Esophagus (tissue), 2 donors: ENCODE results near the gene FUBP1. TPM values are rescaled to one million over a fixed set of nuclear protein-coding genes. Genes with fewer than 3 reads are reported as not detected.
"Not testable (repeated sequence)": the region's sequence is repeated elsewhere in the genome, so short reads cannot be mapped to it uniquely, and the experiment has no call there.

Source experiments
- H3K27ac ChIP-seq, 2 donors: one replicate each; pipeline ENCODE4 v1.5.1; 2013; ENCODE audit warnings: low read depth in 2 of 2, mild to moderate bottlenecking in 2 of 2, inconsistent platforms in 1 of 2, low read length in 1 of 2, moderate library complexity in 1 of 2
- H3K27me3 ChIP-seq, 2 donors: one replicate each; pipeline ENCODE4 v1.6.1; 2013; ENCODE audit warnings: low read length in 2 of 2, control low read depth in 1 of 2, mild to moderate bottlenecking in 1 of 2; ENCODE audit not compliant: insufficient read depth in 2 of 2, control insufficient read depth in 1 of 2
- H3K36me3 ChIP-seq, 2 donors: one replicate each; pipeline ENCODE4 v1.6.1; 2013; ENCODE audit warnings: low read length in 1 of 2; ENCODE audit not compliant: control insufficient read depth in 2 of 2, insufficient read depth in 2 of 2
- H3K4me1 ChIP-seq, 2 donors: one replicate each; pipeline ENCODE4 v1.6.1; 2013; ENCODE audit warnings: low read length in 1 of 2; ENCODE audit not compliant: control insufficient read depth in 2 of 2, insufficient read depth in 2 of 2
- H3K4me3 ChIP-seq, 2 donors: one replicate each; pipeline ENCODE4 v1.5.1; 2013; ENCODE audit warnings: low read length in 2 of 2, mild to moderate bottlenecking in 2 of 2, low read depth in 1 of 2, moderate library complexity in 1 of 2
- H3K9me3 ChIP-seq, 2 donors: one replicate each; pipeline ENCODE4 v1.6.1; 2013; ENCODE audit warnings: mild to moderate bottlenecking in 2 of 2, low read depth in 1 of 2, low read length in 1 of 2, moderate library complexity in 1 of 2; ENCODE audit not compliant: control insufficient read depth in 2 of 2, insufficient read depth in 1 of 2
- WGBS, 2 donors: extraction: QIAGEN DNeasy Blood & Tissue Kit; methylation state at CpG; one replicate each; pipeline ENCODE4 v1.1.7; 2013; 5-methylcytosine and 5-hydroxymethylcytosine counted together
- polyA plus RNA-seq, 2 donors: library from polyadenylated mRNA; stranded (reverse); fragments of 200-250 nt; gene quantifications; one replicate each; pipeline ENCODE4 v1.2.3, GENCODE V29; 2013
- donor health status: healthy with polysubstance abuse.
- donor health status: Bipolar disorder and iron deficiency.

Gene FUBP1, protein sequence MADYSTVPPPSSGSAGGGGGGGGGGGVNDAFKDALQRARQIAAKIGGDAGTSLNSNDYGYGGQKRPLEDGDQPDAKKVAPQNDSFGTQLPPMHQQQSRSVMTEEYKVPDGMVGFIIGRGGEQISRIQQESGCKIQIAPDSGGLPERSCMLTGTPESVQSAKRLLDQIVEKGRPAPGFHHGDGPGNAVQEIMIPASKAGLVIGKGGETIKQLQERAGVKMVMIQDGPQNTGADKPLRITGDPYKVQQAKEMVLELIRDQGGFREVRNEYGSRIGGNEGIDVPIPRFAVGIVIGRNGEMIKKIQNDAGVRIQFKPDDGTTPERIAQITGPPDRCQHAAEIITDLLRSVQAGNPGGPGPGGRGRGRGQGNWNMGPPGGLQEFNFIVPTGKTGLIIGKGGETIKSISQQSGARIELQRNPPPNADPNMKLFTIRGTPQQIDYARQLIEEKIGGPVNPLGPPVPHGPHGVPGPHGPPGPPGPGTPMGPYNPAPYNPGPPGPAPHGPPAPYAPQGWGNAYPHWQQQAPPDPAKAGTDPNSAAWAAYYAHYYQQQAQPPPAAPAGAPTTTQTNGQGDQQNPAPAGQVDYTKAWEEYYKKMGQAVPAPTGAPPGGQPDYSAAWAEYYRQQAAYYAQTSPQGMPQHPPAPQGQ
- polyA plus RNA-seq, result 10 to 100 TPM; 25.7 to 38.6 TPM

DNA sequence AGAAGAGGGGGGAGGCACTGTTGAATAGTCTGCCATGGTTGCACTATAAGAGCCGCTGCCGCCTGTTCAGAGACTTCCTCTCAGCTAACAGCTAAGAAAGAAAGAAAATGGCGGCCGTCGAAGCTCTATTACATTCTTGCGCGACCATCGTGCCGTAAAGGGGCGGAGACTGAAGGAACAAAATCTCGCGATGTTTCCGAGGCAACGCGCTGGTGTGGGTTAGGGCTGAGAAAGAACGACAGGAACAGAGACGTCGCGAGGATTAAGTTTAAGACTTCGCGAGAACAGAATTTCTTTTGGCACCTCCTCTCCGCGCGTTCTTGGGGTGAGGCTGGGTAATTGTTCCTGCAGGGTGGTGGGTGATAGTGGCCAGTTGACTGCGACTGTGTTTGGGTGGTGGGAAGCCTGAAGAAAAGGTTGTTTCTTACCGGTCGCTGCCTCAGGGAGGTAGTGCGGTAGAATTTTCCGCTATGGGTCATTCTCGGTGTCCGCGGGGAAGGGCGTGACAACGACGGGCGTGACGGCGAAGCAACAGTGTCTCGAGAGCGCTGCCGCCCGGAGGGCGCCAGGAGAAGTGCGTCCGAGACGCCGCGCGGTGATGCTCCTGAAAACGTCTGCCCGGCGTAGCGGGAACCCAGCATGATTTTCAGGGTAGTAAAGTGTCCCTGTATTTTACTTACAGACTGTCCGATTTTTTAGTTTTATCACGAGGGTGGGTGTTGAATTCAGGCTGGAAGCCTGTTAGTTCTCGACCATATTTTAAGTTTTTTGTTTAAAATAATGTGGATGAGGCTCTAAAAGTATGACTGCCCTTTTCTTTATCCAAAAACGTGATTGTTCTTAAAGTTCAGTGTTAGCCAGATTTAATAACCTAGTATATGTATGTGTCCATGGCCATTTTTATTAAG, at the start of gene FUBP1:
Gene FUBP1, minus strand, starts transcription at position 104 of the 908 bp plus-strand sequence. Its CDS starts 68 bp downstream, at position 36.
- WGBS, 2 donors, result 0% methylated on average over 57 of the region's 57 CpGs

DNA sequence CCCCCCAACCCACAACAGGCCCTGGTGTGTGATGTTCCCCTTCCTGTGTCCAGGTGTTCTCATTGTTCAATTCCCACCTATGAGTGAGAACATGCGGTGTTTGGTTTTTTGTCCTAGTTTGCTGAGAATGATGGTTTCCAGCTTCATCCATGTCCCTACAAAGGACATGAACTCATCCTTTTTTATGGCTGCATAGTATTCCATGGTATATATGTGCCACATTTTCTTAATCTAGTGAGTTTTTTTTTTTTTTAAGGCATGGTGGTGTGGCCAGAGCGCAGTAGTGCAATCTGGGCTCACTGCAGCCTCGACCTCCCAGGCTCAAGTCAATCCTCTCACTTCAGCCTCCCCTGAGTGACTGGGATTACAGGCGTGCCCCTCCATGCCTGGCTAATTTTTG, 42.3 kb upstream of the FUBP1 start:
- H3K4me3 ChIP-seq, H3K4me1 ChIP-seq, H3K27me3 ChIP-seq, H3K27ac ChIP-seq, H3K36me3 ChIP-seq, H3K9me3 ChIP-seq: not testable (repeated sequence)
- 95 to 96% methylated on average over 4 of the region's 4 CpGs for WGBS, 2 donors

More for the DNA sequence above, at the start of gene FUBP1:
- Histone ChIP-seq H3K27me3 (no peaks in the 10 kb centered on the region), H3K4me1 (peaks cover 0 to 3% of the 10 kb centered on the region in 2 donors), H3K4me3 (peak within 1 kb of the TSS; percentile 63 to 98), H3K9me3 (no peaks in the 10 kb centered on the region), H3K36me3 (no peaks in the 10 kb centered on the region), H3K27ac (peak within 1 kb of the TSS; percentile 92 to 100)

DNA sequence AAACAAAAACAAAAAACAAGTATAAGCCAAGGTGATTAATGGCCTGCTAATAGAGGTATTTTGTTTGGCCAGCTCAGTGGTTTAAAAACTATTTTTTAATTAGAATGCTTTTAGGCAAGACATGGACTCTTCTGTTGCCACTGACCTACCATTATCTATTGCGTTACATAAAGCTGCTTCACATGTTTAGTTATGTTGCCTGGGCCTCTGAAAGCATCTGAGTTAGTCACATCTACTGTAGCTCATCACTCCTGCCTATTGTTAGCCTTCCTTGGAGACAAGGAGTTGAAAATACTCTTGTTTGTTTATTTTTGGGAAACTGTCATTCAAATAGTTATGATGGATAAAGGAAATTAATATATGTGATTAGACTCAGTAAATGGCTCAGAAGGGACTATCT, 40.2 kb upstream of the FUBP1 start:
- H3K27ac ChIP-seq, result no peak overlapping the region
- H3K27me3 ChIP-seq, result no peaks in the 10 kb centered on the region
- no peaks in the 10 kb centered on the region for H3K9me3 ChIP-seq
- 87 to 100% methylated on average over 1 of the region's 1 CpG for WGBS, 2 donors
- no peaks in the 10 kb centered on the region for H3K36me3 ChIP-seq
- no peak overlapping the region for H3K4me3 ChIP-seq
- H3K4me1 ChIP-seq, result no peaks in the 10 kb centered on the region

DNA sequence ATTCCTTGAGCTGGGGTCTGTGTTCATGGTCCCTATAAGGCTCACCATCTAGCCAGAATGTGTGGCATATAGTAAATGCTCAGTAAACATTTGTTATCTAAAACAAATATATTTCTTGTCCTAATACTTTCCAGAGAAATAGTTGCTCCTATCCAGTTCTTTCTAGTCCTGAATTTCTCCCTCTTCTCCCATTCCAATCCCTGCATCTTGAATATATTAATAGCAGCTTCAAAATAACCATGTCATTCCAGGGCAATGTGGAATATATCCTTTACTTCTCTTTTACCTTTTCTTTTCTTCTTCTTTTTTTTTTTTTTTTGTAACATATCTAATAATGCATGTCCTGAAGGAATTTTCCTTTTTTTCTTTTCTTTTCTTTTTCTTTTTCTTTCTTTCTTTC, 36.3 kb upstream of the FUBP1 start:
- H3K9me3 ChIP-seq, result no peaks in the 10 kb centered on the region
- H3K4me3 ChIP-seq, result no peak overlapping the region
- no peaks in the 10 kb centered on the region for H3K4me1 ChIP-seq
- H3K27ac ChIP-seq, result no peak overlapping the region
- H3K27me3 ChIP-seq, result no peaks in the 10 kb centered on the region
- no peaks in the 10 kb centered on the region for H3K36me3 ChIP-seq

DNA sequence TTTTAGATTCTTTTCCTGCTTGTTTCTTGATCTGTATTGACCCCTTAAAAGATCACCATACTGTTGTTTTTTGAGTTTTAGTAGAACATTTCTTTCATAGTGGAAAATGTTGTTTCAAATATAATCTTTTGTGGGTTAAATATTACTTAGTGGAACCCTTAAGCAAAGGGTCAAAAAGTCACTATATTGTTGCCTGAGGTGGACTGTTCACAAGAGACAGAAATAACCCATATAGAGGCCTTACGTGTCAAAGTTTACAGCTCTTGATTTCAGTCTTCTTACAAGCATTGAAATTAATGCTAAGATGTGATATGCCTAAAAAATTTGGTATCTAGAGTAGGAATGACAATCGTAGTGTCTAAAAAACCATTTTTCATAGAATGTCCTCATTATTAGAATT, 32.2 kb upstream of the FUBP1 start:
- no peaks in the 10 kb centered on the region for H3K4me1 ChIP-seq
- no peak overlapping the region for H3K27ac ChIP-seq
- no peaks in the 10 kb centered on the region for H3K9me3 ChIP-seq
- 80 to 83% methylated on average over 2 of the region's 2 CpGs for WGBS, 2 donors
- no peaks in the 10 kb centered on the region for H3K36me3 ChIP-seq
- H3K27me3 ChIP-seq, result no peaks in the 10 kb centered on the region
- no peak overlapping the region for H3K4me3 ChIP-seq

DNA sequence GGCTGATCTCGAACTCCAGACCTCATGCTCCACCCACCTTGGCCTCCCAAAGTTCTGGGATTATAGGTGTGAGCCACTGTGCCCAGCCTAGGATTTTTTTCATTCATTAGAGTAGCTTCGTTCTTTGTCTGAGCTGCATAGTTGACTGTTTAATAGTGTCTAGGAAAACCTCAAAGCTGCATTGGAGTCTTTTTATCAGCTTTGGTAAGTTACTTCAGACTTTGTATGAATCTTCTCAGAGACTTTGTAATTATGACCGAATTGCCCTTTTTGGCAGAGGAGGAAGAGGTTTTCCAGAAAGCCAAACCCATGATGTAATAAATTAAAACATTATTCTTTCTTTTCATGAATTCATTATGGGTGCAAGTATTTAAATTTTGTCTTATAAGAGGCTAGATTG, 31.0 kb upstream of the FUBP1 start:
- no peak overlapping the region for H3K4me3 ChIP-seq
- no peak overlapping the region for H3K27ac ChIP-seq
- no peaks in the 10 kb centered on the region for H3K36me3 ChIP-seq
- H3K4me1 ChIP-seq, result no peaks in the 10 kb centered on the region
- H3K9me3 ChIP-seq, result no peaks in the 10 kb centered on the region
- 65 to 66% methylated on average over 3 of the region's 3 CpGs for WGBS, 2 donors
- no peaks in the 10 kb centered on the region for H3K27me3 ChIP-seq

DNA sequence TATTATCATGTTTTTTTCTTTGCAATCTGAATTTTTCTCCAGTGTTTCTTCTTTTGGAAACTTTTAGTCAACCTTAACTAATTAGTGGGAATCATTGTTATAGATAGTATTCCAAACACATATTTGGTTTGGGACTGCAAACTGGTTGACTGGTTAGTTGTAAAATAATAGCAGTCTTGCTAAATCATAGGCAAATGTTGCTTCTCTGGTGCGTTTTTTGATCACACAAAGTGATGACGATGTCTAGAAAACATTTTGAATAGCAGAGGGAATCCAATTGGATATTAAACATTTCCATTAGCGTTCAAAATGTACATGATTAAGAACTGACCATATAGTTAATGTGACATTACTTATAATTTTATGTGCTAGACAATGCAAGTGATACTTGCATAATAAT, 30.4 kb upstream of the FUBP1 start:
- Histone ChIP-seq H3K4me3 (no peak overlapping the region), H3K27ac (no peak overlapping the region)

DNA sequence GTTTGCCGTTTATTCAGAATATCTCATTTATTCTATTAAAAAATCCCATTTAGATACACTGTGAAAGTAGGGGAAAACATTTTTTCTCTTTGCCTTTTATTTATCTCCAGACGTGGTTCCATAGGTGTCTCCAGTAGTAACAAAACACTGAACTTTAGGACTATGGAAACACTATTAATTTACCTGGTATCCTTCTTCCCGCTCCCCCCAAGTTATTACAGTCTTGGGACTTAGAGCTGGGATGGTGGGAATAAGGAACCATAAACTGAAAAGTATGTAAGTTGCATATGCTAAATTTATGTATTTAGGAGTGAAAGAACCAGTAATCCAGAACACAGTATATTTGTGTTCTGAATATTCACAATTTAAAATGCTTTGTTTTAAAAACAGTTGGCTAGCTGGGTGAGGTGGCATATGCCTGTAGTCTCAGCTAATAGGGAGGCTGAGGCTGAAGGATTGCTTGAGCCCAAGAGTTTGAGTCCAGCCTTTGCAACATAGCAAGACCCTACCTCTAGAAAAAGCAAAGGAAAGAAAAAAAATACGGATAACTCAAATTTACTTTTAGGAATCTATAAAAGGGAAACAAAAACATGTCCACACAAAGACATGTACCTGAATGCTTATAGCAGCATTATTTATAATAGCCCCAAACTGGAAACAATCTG, 28.9 kb upstream of the FUBP1 start:
- 74 to 75% methylated on average over 4 of the region's 4 CpGs for WGBS, 2 donors
- no peaks in the 10 kb centered on the region for H3K4me1 ChIP-seq
- H3K4me3 ChIP-seq, result peak overlapping the region in 1 of 2 donors; percentile 8

More for the DNA sequence above, 30.4 kb upstream of the FUBP1 start:
- Histone ChIP-seq H3K9me3 (no peaks in the 10 kb centered on the region), H3K27me3 (no peaks in the 10 kb centered on the region), H3K36me3 (no peaks in the 10 kb centered on the region), H3K4me1 (no peaks in the 10 kb centered on the region)
- 78 to 82% methylated on average over 3 of the region's 3 CpGs for WGBS, 2 donors

DNA sequence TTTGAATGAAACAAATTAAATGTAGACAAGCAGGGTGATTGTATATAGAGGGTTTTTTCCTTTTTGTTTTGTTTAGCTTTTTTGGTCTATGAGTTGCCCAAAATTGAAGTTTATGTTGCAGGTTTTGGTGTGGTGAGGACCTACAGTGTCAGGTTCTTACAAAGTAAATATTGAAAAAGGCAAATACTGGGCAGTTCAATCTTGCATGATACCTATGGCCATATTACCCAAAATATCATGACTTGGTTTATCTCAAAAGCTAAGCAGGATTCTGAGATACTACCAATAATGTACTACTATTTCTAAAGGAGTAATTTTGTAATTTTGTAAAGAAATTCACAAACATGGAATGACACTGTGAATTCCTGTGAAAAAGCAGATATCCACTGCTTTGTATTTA, 27.6 kb upstream of the FUBP1 start:
- Histone ChIP-seq H3K4me1 (no peaks in the 10 kb centered on the region), H3K9me3 (no peaks in the 10 kb centered on the region), H3K27ac (no peak overlapping the region), H3K27me3 (no peaks in the 10 kb centered on the region), H3K36me3 (no peaks in the 10 kb centered on the region), H3K4me3 (no peak overlapping the region)

More for the DNA sequence above, 28.9 kb upstream of the FUBP1 start:
- no peaks in the 10 kb centered on the region for H3K27me3 ChIP-seq
- H3K9me3 ChIP-seq, result no peaks in the 10 kb centered on the region
- no peaks in the 10 kb centered on the region for H3K36me3 ChIP-seq
- H3K27ac ChIP-seq, result no peak overlapping the region
